NCI-H2107 (cell line): ENCODE results near the gene KDM6A.
"Not testable (repeated sequence)": the region's sequence is repeated elsewhere in the genome, so short reads cannot be mapped to it uniquely, and the experiment has no call there.

Source experiments
- DNase-seq: peaks from one replicate; lab custom pipeline; 2025; lab: John Stamatoyannopoulos, UW

Gene KDM6A

DNA sequence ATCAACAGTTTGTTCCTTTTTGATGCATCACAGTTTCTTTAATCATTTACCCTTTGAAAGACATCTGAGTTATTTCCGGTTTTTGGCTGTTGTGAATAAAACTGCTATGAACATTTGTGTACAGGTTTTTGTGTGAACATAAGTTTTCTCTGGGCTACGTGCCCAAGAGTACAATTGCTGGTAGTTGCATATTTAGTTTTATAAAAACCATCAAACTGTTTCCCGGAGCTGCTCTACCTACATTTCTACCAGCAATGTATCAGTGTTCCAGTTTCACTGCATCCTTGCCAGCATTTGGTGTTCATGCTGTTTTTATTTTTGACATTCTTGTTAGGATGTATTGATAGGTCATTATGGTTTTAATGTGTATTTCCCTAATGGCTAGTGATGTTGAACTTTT is 17.3 kb downstream of the KDM6A start:
- DNase-seq: no peak

DNA sequence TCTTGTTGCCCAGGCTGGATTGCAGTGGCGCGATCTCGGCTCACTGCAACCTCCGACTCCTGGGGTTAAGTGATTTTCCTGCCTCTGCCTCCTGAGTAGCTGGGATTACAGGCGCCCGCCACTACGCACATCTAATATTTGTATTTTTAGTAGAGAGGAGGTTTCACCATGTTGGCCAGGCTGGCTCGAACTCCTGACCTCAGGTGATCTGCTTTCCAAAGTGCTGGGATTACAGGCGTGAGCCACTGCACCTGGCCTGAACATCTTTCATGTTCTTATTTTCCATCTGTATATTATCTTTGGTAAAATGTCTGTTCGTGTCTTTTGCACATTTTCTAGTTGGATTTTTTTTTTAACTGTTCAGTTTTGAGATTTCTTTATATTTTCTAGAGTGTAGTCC is 17.7 kb downstream of the KDM6A start:
- not testable (repeated sequence) for DNase-seq

GRCh38 chrX:44891642-44892041 is 18.7 kb downstream of the KDM6A start:
- DNase-seq: no peak

- no peak for DNase-seq
Measured at GRCh38 chrX:44896876-44897186, 23.8 kb downstream of the KDM6A start.

- DNase-seq: no peak
Measured at GRCh38 chrX:44897539-44897938, 24.6 kb downstream of the KDM6A start.

DNA sequence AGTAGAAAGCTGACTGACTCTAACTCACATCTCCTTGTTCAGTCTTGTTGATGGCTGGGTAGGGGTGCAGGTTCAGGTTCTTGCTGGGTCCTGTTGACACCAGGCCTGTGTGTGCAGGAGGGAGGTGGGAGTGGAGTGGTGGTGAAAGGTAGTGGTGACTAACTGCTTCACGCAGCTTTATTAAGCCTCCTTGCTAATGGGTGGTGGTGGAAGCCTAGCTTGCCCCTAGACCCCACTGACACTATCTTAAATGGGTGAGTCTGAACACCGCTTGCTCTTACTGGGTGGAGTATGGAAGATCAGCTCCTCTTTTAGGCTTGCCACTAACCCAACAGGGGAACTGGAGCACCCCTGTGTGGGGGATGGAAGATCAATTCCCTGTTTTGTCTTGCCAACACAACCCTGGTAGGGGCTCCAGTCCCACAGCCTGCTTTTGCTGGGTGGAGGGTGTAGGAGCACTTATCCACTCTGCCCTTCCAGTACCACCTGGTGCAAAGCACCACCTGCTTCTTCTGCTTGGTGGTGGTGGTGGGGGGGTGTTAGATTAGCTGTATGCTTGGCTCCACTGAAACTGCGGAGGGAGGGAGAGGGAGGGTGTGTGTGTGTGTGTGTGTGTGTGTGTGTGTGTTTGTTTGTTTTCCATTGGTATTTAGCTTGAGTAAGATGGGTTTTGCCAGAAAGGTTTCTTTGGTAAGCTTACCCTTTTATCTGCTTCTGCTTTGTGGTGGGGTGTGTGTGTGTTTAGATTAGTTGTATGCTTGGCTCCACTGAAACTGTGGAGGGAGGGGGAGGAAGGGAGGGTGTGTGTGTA is 25.6 kb downstream of the KDM6A start:
- no peak for DNase-seq

DNA sequence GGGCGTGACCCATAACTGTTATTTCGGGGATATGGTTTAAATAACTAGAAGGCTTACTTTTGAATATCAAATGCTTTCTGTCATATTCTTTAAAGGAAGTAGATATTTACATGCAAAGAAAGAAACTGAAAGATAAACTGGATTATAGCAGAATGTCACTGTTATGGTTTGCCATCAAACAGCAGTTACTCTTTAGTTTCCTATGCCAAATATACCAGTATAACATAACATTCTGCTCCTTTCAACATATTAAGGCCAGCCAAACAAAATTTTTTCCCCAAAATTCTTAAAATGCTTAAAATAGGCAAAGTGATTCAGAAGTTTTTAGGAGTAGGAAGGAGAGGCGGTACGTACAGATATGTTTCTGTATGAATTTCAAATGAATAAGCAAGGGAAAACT is 27.0 kb downstream of the KDM6A start:
- DNase-seq: no peak

DNA sequence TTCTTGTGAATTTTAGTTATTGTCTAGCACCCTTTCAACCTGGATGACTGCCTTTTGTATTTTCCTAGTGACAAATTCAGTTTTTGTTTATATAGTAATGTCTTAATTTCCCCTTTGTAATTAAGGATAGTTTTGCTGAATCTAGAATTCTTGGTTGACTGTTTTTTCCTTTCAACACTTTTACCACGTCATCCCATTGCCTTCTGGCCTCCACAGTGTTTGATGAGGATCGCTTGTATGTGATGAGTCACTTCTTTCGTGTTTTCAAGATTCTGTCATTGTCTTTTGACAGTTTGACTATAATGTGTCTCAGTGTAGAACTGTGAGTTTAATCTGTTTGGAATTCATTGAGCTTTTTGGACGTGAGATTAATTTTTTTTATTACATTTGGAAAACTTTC is 30.1 kb downstream of the KDM6A start:
- no peak for DNase-seq

- DNase-seq: no peak
Measured at GRCh38 chrX:44903830-44904530, 31.0 kb downstream of the KDM6A start.

DNA sequence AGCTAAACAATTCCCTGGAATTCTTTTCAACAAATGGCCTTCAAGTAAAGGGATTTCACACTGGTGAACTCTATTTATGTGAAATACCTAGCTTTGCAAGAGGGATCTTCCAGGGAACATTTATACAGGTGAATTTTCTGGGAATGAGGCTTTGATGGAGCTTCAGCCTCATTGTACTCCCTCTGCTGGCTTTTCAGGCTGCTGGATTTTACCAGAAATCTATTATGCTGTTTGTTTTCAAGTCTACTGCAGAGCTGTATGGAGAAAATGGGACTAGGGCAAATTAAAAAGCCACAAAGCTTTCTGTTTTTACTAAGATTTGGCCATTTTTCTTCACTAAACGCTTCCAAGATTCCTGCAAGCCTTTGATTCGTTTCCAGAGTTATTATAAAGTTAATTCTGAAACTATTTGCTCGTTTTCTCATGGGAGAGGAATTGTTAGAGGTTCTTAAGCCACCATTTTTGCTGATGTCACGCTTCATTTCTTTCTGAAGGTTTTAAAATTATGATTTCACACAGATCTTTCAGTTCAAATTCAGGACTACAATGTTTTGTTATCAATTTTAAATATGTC is 31.6 kb downstream of the KDM6A start:
- DNase-seq: no peak

GRCh38 chrX:44906041-44906440 is 33.1 kb downstream of the KDM6A start:
- DNase-seq: no peak

GRCh38 chrX:44906542-44906941 is 33.6 kb downstream of the KDM6A start:
- no peak for DNase-seq

DNA sequence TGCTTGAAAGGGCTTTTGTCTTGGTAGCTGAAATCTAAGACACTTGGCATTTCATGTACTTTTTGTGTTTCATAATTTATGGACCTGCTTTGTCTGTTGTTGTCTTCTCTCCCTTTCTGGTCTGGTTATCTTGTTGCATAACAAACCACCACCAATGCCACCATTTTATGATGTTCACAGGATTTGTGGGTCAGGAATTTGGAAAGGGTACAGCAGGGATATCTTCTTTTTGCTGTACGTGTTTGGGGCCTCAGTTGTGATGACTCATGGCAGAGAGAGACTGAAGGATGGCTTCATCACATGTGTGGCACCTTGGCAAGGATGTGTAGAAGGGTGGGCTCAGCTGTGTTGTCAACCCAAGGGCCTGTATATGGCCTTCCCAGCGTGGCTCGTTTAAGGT is 35.2 kb downstream of the KDM6A start:
- DNase-seq: no peak

GRCh38 chrX:44908827-44909226 is 35.8 kb downstream of the KDM6A start:
- DNase-seq: no peak

DNA sequence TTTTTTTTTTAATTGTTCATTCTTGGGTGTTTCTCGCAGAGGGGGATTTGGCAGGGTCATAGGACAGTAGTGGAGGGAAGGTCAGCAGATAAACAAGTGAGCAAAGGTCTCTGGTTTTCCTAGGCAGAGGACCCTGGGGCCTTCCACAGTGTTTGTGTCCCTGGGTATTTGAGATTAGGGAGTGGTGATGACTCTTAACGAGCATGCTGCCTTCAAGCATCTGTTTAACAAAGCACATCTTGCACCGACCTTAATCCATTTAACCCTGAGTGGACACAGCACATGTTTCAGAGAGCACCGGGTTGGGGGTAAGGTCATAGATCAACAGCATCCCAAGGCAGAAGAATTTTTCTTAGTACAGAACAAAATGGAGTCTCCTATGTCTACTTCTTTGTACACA is 37.5 kb downstream of the KDM6A start:
- not testable (repeated sequence) for DNase-seq

GRCh38 chrX:44911074-44911600 is 38.1 kb downstream of the KDM6A start:
- not testable (repeated sequence) for DNase-seq

GRCh38 chrX:44913656-44914531 is 40.9 kb downstream of the KDM6A start:
- DNase-seq: no peak

GRCh38 chrX:44914532-44915198 is 41.7 kb downstream of the KDM6A start:
- DNase-seq: no peak

- no peak for DNase-seq
Measured at GRCh38 chrX:44915361-44915868, 42.4 kb downstream of the KDM6A start.

DNA sequence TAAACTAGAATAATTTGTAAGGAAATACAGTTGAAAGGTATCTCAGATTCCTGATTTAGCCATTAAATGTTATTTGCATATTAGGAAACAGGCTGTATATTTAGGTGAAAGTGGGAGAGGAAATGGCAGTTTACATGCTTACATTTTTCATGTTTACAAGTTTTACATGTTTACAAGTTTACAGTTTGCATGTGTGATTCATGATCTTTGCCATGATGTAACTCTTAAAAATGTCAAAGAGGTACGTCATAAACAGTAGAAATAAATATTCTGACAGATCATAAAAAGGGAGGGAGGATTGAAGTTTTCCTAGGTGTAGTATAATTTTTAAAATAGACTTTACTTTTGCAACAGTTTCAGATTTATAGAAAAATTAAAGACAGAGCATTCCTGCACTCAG is 45.7 kb downstream of the KDM6A start:
- DNase-seq: no peak

GRCh38 chrX:44922980-44923379 is 50.0 kb downstream of the KDM6A start:
- DNase-seq: no peak
